Suprapubic skin (tissue), 4 donors: ENCODE results near the gene HEXA. TPM values are rescaled to one million over a fixed set of nuclear protein-coding genes. Genes with fewer than 3 reads are reported as not detected.

Source experiments
- DNase-seq, 2 donors: peaks; one replicate each; pipeline ENCODE4 v3.0.0-alpha.2; 2019; ENCODE audit warnings: low spot score in 2 of 2
- H3K27ac ChIP-seq: fragments of 200-600 bp; sonication (generic); one replicate; pipeline ENCODE4 v1.5.1; 2019
- H3K27me3 ChIP-seq: fragments of 200-600 bp; sonication (generic); one replicate; pipeline ENCODE4 v1.5.1; 2019
- H3K36me3 ChIP-seq: fragments of 200-600 bp; sonication (generic); one replicate; pipeline ENCODE4 v1.5.1; 2019
- H3K4me1 ChIP-seq: fragments of 200-600 bp; sonication (generic); one replicate; pipeline ENCODE4 v1.5.1; 2019
- H3K4me3 ChIP-seq: fragments of 200-600 bp; sonication (generic); one replicate; pipeline ENCODE4 v1.5.1; 2019; ENCODE audit warnings: mild to moderate bottlenecking
- H3K9me3 ChIP-seq: fragments of 200-600 bp; sonication (generic); one replicate; pipeline ENCODE4 v1.5.1; 2019
- EP300 ChIP-seq: sonication (generic); formaldehyde crosslinking; IDR thresholded peaks from one replicate; pipeline ENCODE4 v1.6.1; 2017; ENCODE audit warnings: antibody characterized with exemption
- POLR2A ChIP-seq, 2 donors: fragments of 450-650 bp; IDR thresholded peaks; one replicate each; pipeline ENCODE4 v1.6.1; 2017; ENCODE audit warnings: antibody characterized with exemption in 2 of 2, mild to moderate bottlenecking in 2 of 2, moderate library complexity in 2 of 2
- POLR2AphosphoS5 ChIP-seq, 3 donors: sonication (generic); formaldehyde crosslinking; IDR thresholded peaks; one replicate each; pipeline ENCODE4 v1.6.1; 2017; ENCODE audit warnings: antibody characterized with exemption in 3 of 3
- WGBS: methylation state at CpG from one replicate; pipeline ENCODE4 v1.1.5; 2018; 5-methylcytosine and 5-hydroxymethylcytosine counted together
- total RNA-seq, 4 donors: library from RNA; depleted of rRNA; stranded (reverse); fragments of >200 nt; gene quantifications; one replicate each; pipeline ENCODE4 v1.1.0, GENCODE V29; 2016
- TF ChIP-seq, protein P1 (sequence below), 2 donors: fragments of 200-600 bp in 1 of 2; fragments of 450-650 bp in 1 of 2; sonication (generic) in 1 of 2; IDR thresholded peaks; one replicate each; pipeline ENCODE4 v1.5.1; 2016 to 2019; ENCODE audit warnings: antibody characterized with exemption in 2 of 2, mild to moderate bottlenecking in 1 of 2, moderate library complexity in 1 of 2

The HEXA gene
- total RNA-seq, 4 donors from 2014 or later: 34.8 to 60.2 (median 45.8) TPM

GRCh38 chr15:72411544-72411943 is 35.7 kb upstream of the HEXA start:
- TF ChIP-seq POLR2A (IDR thresholded peaks at IDR 0.05) (no peak), POLR2AphosphoS5 (IDR thresholded peaks at IDR 0.05) (no peak), EP300 (no peak)
- TF ChIP-seq, protein P1, sequence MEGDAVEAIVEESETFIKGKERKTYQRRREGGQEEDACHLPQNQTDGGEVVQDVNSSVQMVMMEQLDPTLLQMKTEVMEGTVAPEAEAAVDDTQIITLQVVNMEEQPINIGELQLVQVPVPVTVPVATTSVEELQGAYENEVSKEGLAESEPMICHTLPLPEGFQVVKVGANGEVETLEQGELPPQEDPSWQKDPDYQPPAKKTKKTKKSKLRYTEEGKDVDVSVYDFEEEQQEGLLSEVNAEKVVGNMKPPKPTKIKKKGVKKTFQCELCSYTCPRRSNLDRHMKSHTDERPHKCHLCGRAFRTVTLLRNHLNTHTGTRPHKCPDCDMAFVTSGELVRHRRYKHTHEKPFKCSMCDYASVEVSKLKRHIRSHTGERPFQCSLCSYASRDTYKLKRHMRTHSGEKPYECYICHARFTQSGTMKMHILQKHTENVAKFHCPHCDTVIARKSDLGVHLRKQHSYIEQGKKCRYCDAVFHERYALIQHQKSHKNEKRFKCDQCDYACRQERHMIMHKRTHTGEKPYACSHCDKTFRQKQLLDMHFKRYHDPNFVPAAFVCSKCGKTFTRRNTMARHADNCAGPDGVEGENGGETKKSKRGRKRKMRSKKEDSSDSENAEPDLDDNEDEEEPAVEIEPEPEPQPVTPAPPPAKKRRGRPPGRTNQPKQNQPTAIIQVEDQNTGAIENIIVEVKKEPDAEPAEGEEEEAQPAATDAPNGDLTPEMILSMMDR (IDR thresholded peaks at IDR 0.05): no peak
- H3K27me3 ChIP-seq: peaks cover 11% of the 10 kb centered on the region
- no peak overlapping the region for H3K4me3 ChIP-seq
- H3K27ac ChIP-seq: no peak overlapping the region
- H3K4me1 ChIP-seq: no peaks in the 10 kb centered on the region
- no peaks in the 10 kb centered on the region for H3K9me3 ChIP-seq
- DNase-seq: no peak
- 48% methylated on average over 1 of the region's 1 CpG for WGBS
- H3K36me3 ChIP-seq: no peaks in the 10 kb centered on the region

DNA sequence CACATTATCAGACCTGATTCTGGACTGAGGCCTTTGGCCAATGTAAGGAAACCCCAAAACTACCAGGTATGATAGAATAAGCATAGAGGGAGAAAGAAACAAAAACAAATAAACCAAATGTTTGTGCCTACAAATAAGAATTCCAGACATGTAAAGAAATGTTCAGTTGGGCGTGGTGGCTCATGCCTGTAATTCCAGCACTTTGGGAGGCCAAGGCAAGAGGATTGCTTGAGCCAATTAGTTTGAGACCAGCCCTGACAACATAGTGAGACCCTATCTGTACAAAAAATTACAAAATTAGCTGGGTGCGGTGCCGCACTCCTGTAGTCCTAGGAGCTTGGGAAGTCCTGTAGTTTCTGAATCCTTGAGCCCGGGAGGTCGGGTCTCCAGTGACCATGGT is 35.3 kb upstream of the HEXA start:
- Histone ChIP-seq H3K4me1 (no peaks in the 10 kb centered on the region), H3K27ac (no peak overlapping the region), H3K36me3 (no peaks in the 10 kb centered on the region), H3K9me3 (no peaks in the 10 kb centered on the region), H3K4me3 (no peak overlapping the region), H3K27me3 (peaks cover 11% of the 10 kb centered on the region)
- no peak for DNase-seq
- TF ChIP-seq, protein P1 (IDR thresholded peaks at IDR 0.05): no peak
- TF ChIP-seq EP300: no peak
- no peak for TF ChIP-seq POLR2AphosphoS5 (IDR thresholded peaks at IDR 0.05)
- no peak for TF ChIP-seq POLR2A (IDR thresholded peaks at IDR 0.05)
- WGBS: 91% methylated on average over 5 of the region's 5 CpGs

- no peaks in the 10 kb centered on the region for H3K4me1 ChIP-seq
- peaks cover 21% of the 10 kb centered on the region for H3K27me3 ChIP-seq
- WGBS: 80% methylated on average over 3 of the region's 3 CpGs
- no peaks in the 10 kb centered on the region for H3K9me3 ChIP-seq
- H3K4me3 ChIP-seq: no peak overlapping the region
- no peaks in the 10 kb centered on the region for H3K36me3 ChIP-seq
- DNase-seq: no peak
- H3K27ac ChIP-seq: no peak overlapping the region
- TF ChIP-seq POLR2AphosphoS5 (IDR thresholded peaks at IDR 0.05): no peak
- no peak for TF ChIP-seq EP300
- TF ChIP-seq POLR2A (IDR thresholded peaks at IDR 0.05): no peak
- TF ChIP-seq, protein P1 (IDR thresholded peaks at IDR 0.05): no peak
Measured at GRCh38 chr15:72406936-72407335, 31.1 kb upstream of the HEXA start.

GRCh38 chr15:72404841-72405240 is 29.0 kb upstream of the HEXA start:
- H3K27ac ChIP-seq: no peak overlapping the region
- DNase-seq: no peak
- H3K4me1 ChIP-seq: no peaks in the 10 kb centered on the region
- no peaks in the 10 kb centered on the region for H3K36me3 ChIP-seq
- peaks cover 21% of the 10 kb centered on the region for H3K27me3 ChIP-seq
- H3K4me3 ChIP-seq: no peak overlapping the region
- TF ChIP-seq, protein P1 (IDR thresholded peaks at IDR 0.05): no peak
- TF ChIP-seq POLR2AphosphoS5 (IDR thresholded peaks at IDR 0.05): no peak
- no peak for TF ChIP-seq POLR2A (IDR thresholded peaks at IDR 0.05)
- no peak for TF ChIP-seq EP300
- no peaks in the 10 kb centered on the region for H3K9me3 ChIP-seq

GRCh38 chr15:72404356-72404755 is 28.5 kb upstream of the HEXA start:
- Histone ChIP-seq H3K36me3 (no peaks in the 10 kb centered on the region), H3K4me3 (no peak overlapping the region), H3K27ac (no peak overlapping the region), H3K27me3 (peaks cover 21% of the 10 kb centered on the region), H3K9me3 (no peaks in the 10 kb centered on the region), H3K4me1 (no peaks in the 10 kb centered on the region)
- no peak for DNase-seq
- TF ChIP-seq POLR2A (IDR thresholded peaks at IDR 0.05): no peak
- no peak for TF ChIP-seq EP300
- TF ChIP-seq, protein P1 (IDR thresholded peaks at IDR 0.05): no peak
- TF ChIP-seq POLR2AphosphoS5 (IDR thresholded peaks at IDR 0.05): no peak
- 47% methylated on average over 3 of the region's 3 CpGs for WGBS
